ENCODE data around the gene WDFY1.
"Not testable (repeated sequence)": the region's sequence is repeated elsewhere in the genome, so short reads cannot be mapped to it uniquely, and the experiment has no call there.

The WDFY1 gene

DNA sequence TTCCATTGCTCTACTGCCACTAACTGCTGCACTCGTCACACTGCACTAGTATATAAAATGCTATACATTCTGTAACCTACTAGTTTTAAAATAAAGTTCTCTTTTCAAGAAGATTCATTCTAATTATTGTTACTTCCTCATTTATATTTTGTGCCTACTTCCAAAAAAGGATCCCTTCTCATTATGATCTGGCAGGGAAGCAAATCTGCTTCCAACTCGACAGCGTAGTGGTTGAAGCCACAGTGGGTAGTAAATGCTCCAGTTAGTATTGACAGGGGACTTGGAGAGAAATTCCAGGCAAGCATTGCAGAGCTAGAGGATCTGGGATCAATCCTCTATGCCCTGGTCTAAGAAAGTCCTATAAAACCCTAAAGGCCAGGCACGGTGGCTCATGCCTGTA, 54.4 kb downstream of the WDFY1 start:
- DNase-seq, result no peak

GRCh38 chr2:223889229-223889628, 55.9 kb downstream of the WDFY1 start:
- DNase-seq, result no peak

DNA sequence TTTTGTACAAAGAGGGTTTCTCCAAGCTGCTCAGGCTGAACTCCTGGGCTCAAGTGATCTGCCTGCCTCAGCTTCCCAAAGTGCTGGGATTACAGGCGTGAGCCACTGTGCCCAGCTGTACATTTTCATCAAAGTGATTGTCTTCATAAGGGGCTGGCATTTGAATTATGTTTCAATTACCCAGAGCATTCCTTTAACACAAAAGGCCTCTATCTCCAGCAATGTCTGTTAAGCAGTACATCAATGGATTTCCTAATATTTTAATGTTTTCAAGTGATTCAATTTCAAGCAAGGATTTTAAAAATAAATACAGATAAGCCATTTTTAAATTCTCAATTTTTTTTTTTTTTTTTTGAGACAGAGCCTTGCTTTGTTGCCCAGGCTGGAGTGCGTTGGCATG, 56.9 kb downstream of the WDFY1 start:
- DNase-seq, result no peak

GRCh38 chr2:223887127-223887526, 58.0 kb downstream of the WDFY1 start:
- DNase-seq, result no peak

DNA sequence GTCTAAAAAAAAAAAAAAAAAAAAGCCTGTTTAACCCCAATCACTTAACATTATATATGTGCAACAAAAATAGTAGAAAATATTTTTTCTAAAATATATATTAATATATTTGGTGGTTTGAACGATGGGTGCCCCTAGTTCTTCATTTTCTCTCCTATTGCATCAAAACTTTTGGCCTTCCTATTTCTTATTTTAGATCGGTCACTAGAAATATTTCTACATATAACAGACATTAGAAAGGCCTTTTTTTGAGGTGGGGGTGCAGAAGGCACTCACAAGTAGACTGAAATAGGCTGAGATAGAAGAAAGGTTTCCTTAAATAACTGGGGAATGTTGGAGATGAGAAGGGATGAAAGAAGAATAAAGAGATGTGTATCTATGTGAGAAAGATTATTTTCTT, 58.4 kb downstream of the WDFY1 start:
- no peak for DNase-seq

DNA sequence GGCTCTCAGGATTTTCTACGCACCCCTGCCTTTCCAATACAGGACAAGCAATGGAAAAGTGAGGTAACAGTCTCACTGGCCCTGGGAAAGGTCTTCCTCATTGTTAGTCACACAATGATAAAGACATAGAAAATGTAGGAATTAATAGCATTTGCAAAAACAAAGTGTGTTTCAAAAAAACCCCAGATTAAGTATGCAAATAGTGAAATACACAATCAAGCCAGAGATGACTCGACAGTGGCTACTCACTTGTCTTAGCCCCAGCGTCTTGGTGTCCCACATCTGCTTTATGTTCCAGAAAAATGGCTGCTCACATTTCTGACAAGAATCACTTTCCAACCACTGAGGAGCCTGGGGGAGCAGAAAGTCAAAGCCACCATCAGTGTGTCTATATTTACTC, 60.7 kb downstream of the WDFY1 start:
- no peak for DNase-seq

DNA sequence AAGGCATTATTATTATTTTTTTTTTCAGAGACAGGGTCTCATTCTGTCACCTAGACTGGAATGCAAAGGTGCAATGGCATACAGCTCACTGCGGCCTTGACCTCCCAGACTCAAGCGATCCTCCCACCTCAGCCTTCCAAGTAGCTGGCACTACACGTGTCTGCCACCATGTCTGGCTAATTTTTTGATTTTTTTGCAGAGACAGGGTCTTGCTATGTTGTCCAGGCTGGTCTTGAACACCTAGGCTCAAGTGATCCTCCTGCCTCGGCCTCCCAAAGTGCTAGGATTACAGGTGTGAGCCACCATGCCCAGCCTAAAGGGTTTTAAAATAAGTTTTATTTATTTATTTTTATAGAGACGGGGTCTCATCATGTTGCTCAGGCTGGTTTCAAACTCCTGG, 62.4 kb downstream of the WDFY1 start:
- DNase-seq, result no peak

DNA sequence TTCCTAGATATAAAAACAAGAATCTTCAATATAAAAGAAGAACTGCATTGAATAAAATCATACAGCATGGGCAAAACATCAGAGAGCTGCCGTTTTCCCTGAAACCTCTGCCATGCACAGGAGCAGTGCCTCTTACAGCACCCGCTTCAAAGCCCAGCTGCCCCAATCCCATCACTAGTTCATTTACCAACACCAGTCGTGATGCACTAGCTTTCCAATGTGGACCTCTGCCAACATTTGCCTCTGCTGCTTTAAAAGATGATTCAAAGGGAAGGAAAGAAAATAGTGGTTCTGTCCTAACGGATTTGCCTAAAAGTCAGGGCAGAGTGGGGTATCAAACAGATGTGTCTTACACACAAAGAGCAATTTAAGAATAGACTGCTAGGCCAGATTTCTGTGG, 64.3 kb downstream of the WDFY1 start:
- no peak for DNase-seq

GRCh38 chr2:223877721-223878410, 67.3 kb downstream of the WDFY1 start:
- DNase-seq, result no peak

DNA sequence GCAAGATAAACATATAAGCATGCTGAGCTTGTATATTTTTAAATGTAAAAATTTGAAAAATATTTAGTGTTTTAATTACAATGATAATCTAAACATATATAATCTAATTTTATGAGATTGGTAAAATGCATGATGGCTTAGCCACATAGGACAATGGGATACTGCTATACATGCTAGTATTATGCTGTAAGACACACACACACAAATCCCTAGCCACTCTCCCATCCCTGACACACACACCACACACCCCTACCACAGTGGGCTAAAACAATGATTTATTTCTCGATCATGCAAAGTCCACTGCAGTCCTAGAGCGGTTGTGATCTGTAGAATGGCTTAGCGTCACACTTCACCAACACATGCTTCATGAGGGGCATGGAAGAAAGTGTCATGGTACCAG, 71.5 kb downstream of the WDFY1 start:
- no peak for DNase-seq

GRCh38 chr2:223872772-223873171, 72.4 kb downstream of the WDFY1 start:
- not testable (repeated sequence) for DNase-seq

DNA sequence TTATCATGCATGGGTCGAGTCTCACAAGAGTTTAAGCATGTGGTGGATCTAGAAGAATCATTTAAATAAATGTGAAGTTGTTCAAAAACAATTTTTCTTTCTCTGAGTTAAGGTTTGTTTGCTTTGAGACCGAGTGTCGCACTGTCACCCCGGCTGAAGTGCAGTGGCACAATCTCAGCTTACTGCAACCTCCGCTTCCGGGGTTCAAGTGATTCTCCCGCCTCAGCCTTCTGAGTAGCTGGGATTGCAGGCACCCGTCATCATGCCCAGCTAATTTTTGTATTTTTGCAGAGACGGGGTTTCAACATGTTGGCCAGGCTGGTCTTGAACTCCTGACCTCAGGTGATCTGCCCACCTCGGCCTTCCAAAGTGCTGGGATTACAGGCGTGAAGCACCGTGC, 73.5 kb downstream of the WDFY1 start:
- DNase-seq, result not testable (repeated sequence)

GRCh38 chr2:223870840-223871611, 74.1 kb downstream of the WDFY1 start:
- no peak for DNase-seq

- DNase-seq, result peak; percentile 49
These were observed 77.1 kb downstream of the WDFY1 start for GRCh38 chr2:223868005-223868404.

- DNase-seq, result no peak
These were observed 79.1 kb downstream of the WDFY1 start for GRCh38 chr2:223865907-223866508.

DNA sequence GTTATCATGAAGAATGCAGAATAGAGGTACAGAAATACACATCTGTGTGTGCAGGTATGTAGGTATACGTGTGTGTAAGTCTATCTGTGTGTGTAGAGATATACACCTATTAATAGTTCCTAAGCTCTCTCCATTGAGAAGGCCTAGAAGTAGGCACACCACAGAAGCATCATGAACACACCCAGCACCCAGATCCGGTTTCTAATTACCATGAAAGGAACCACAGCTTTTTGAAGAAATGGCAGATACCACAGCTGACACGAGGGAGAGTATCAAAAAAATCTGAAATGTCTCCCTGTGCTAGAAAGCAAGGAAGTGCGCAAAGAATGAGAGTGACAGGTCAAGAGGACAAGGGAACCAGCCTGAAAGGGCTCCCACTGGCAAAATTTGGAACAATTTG, 80.0 kb downstream of the WDFY1 start:
- DNase-seq, result no peak

GRCh38 chr2:223863491-223863890, 81.6 kb downstream of the WDFY1 start:
- DNase-seq, result no peak

DNA sequence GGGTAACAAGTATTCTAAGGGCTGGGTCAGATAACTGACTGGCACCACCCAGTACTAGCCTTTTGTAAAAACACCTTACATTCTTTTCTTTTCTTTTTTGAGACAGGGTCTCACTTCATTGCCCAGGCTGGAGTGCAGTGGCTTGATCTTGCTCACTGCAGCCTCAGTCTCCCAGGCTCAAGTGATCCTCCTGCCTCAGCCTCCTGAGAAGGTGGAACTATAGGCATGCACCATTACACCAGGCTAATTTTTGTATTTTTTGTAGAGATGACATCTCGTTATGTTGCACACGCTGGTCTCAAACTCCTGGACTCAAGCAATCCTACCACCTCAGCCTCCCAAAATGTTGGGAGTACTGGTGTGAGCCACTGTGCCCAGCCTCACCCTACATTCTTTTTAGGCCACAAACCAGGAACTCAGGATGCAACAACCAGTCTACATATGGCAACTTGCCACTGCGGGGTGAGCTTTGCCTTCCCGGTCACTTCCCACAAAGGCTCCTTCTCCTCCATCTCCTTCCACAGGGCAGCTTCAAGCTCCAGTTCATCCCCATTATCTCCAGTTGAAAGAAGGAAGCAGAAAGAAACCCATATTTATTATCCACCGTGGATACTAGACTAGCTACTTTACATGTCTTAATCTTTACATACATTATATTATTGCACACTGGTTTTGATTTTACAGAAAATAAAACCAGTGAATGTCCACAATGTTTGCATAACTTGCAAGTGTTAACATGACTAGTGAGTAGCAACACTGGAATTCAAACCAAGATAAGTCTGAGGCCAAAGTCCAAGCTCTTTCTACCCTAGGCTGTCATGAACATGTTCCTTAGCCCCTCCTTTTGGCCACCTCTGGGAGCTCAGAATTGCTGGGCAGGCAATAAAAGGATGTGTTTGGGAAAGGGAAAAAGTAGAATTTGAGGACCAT, 84.1 kb downstream of the WDFY1 start:
- no peak for DNase-seq

GRCh38 chr2:223859070-223859469, 86.1 kb downstream of the WDFY1 start:
- DNase-seq, result no peak

- no peak for DNase-seq
These were observed 88.6 kb downstream of the WDFY1 start for GRCh38 chr2:223856584-223856983.

- DNase-seq, result no peak
These were observed 89.1 kb downstream of the WDFY1 start for GRCh38 chr2:223856021-223856420.

- no peak for DNase-seq
These were observed 89.7 kb downstream of the WDFY1 start for GRCh38 chr2:223855426-223855825.

DNA sequence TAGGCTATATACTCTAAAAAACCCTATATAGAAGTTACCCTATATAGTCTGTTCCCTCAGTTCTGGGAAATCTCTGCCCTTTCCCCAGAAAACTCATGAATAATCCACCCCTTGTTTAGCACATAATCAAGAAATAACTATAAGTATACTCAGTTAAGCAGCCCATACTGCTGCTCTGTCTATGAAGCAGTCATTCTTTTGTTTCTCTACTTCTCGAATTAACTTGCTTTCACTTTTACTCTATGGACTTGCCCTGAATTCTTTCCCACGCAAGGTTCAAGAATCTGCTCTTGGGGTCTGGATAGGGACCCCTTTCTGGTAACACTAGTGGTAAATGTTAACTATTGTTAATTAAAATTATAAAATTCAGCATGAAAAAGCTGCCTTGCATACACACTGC, 90.4 kb downstream of the WDFY1 start:
- DNase-seq, result no peak

Data from femur (tissue), 1 donor.